IMR-90 (cell line): ENCODE data around the gene ITPR3. TPM values are rescaled to one million over a fixed set of nuclear protein-coding genes. Genes with fewer than 3 reads are reported as not detected.

Source experiments
- ATAC-seq: fragments of 200-7000 bp; cut with Tn5 transposase; 2 replicates; pipeline ENCODE4 v1.9.1; 2020; ENCODE audit warnings: low read depth, mild to moderate bottlenecking, moderate library complexity
- BruUV-seq: library from RNA; stranded (reverse); fragments of 400-500 nt; replicated peaks from 2 replicates; lab custom pipeline; 2021; lab: Mats Ljungman, UMichigan
- CTCF ChIA-PET: fragments of 300-600 bp; formaldehyde crosslinking; extraction: SDS; loops from one replicate; lab custom pipeline; 2021; ENCODE audit warnings: antibody characterized with exemption; lab: Yijun Ruan, JAX
- POLR2A ChIA-PET: fragments of 300-600 bp; sonication (Branson Sonifier 250); formaldehyde crosslinking; loops from one replicate; lab custom pipeline; 2022; ENCODE audit warnings: antibody characterized with exemption; ENCODE audit not compliant: unreplicated experiment; lab: Charles Lee
- DNase-seq: peaks from one replicate; pipeline ENCODE4 v3.0.0; 2013
- H2AFZ ChIP-seq: replicated peaks from 2 replicates; pipeline ENCODE3; 2013; ENCODE audit warnings: low read length, mild to moderate bottlenecking; ENCODE audit not compliant: poor library complexity
- H2AK5ac ChIP-seq: 2 replicates; pipeline ENCODE4 v1.6.1; 2013; ENCODE audit warnings: low read depth, low read length, inconsistent platforms
- H2AK9ac ChIP-seq: replicated peaks from 2 replicates; pipeline ENCODE3; 2013; ENCODE audit warnings: mild to moderate bottlenecking, low read depth, low read length, moderate library complexity; ENCODE audit not compliant: poor library complexity
- H2BK120ac ChIP-seq: 2 replicates; pipeline ENCODE4 v1.6.1; 2013; ENCODE audit warnings: low read depth, low read length, inconsistent platforms
- H2BK15ac ChIP-seq: 3 replicates; pipeline ENCODE4 v1.6.1; 2013; ENCODE audit warnings: low read depth, low read length, inconsistent platforms
- H2BK20ac ChIP-seq: 2 replicates; pipeline ENCODE4 v1.6.1; 2013; ENCODE audit warnings: low read depth, mild to moderate bottlenecking, inconsistent platforms, low read length, moderate library complexity
- H2BK5ac ChIP-seq: 2 replicates; pipeline ENCODE4 v1.6.1; 2013; ENCODE audit warnings: mild to moderate bottlenecking, low read depth, low read length, inconsistent platforms; ENCODE audit not compliant: poor library complexity, severe bottlenecking
- H3K14ac ChIP-seq: replicated peaks from 2 replicates; pipeline ENCODE4 v1.6.1; 2013; ENCODE audit warnings: low read depth, low read length, inconsistent platforms
- H3K18ac ChIP-seq: 2 replicates; pipeline ENCODE4 v1.6.1; 2013; ENCODE audit warnings: low read depth, low read length, control low read depth
- H3K23ac ChIP-seq: 2 replicates; pipeline ENCODE4 v1.6.1; 2013; ENCODE audit warnings: low read depth, low read length, inconsistent platforms
- H3K27ac ChIP-seq: 2 replicates; pipeline ENCODE4 v1.5.1; 2013; ENCODE audit warnings: mild to moderate bottlenecking, control low read depth, low read length; ENCODE audit not compliant: insufficient read depth
- H3K27me3 ChIP-seq: 2 replicates; pipeline ENCODE4 v1.6.1; 2013; ENCODE audit warnings: low read length; ENCODE audit not compliant: control insufficient read depth, insufficient read depth
- H3K36me3 ChIP-seq: 2 replicates; pipeline ENCODE4 v1.6.1; 2013; ENCODE audit warnings: low read length, mixed read lengths; ENCODE audit not compliant: control insufficient read depth, insufficient read depth
- H3K4ac ChIP-seq: 2 replicates; pipeline ENCODE4 v1.6.1; 2013; ENCODE audit warnings: low read depth, low read length, inconsistent platforms
- H3K4me1 ChIP-seq: 2 replicates; pipeline ENCODE4 v1.6.1; 2013; ENCODE audit warnings: low read length, mixed read lengths; ENCODE audit not compliant: control insufficient read depth, insufficient read depth
- H3K4me2 ChIP-seq: 2 replicates; pipeline ENCODE4 v1.6.1; 2013; ENCODE audit warnings: low read depth, mild to moderate bottlenecking, control low read depth, low read length, moderate library complexity
- H3K4me3 ChIP-seq: 2 replicates; pipeline ENCODE4 v1.5.1; 2013; ENCODE audit warnings: low read depth, mild to moderate bottlenecking, control low read depth, low read length, moderate library complexity; ENCODE audit not compliant: insufficient read depth
- H3K56ac ChIP-seq: 2 replicates; pipeline ENCODE4 v1.6.1; 2013; ENCODE audit warnings: low read length, inconsistent platforms; ENCODE audit not compliant: insufficient read depth; ENCODE audit errors: extremely low read depth
- H3K79me1 ChIP-seq, 2 experiments: 2 replicates each; pipeline ENCODE4 v1.6.1; 2013; ENCODE audit warnings: low read length in 2 of 2, inconsistent platforms in 1 of 2, low read depth in 1 of 2
- H3K9ac ChIP-seq: 2 replicates; pipeline ENCODE4 v1.6.1; 2013; ENCODE audit warnings: low read depth, low read length, control low read depth
- H3K9me1 ChIP-seq: 2 replicates; pipeline ENCODE4 v1.6.1; 2013; ENCODE audit warnings: low read length, inconsistent platforms; ENCODE audit not compliant: insufficient read depth
- H3K9me3 ChIP-seq: 2 replicates; pipeline ENCODE4 v1.6.1; 2013; ENCODE audit warnings: low read length; ENCODE audit not compliant: control insufficient read depth, insufficient read depth
- H4K20me1 ChIP-seq: 2 replicates; pipeline ENCODE4 v1.6.1; 2013; ENCODE audit warnings: low read length, inconsistent platforms; ENCODE audit not compliant: insufficient read depth
- H4K5ac ChIP-seq: 2 replicates; pipeline ENCODE4 v1.6.1; 2013; ENCODE audit warnings: mild to moderate bottlenecking, low read depth, low read length, control low read depth
- H4K8ac ChIP-seq, 2 experiments: 2 replicates each; pipeline ENCODE4 v1.6.1; 2013; ENCODE audit warnings: low read depth in 2 of 2, low read length in 2 of 2, control low read depth in 1 of 2, inconsistent platforms in 1 of 2
- H4K91ac ChIP-seq: 2 replicates; pipeline ENCODE4 v1.6.1; 2013; ENCODE audit warnings: low read depth, low read length, inconsistent platforms; ENCODE audit not compliant: insufficient read depth
- CEBPB ChIP-seq: IDR thresholded peaks from 2 replicates; pipeline ENCODE4 v1.6.1; 2012; ENCODE audit warnings: low read depth, low read length, improper control_type of control experiment
- CHD1 ChIP-seq: IDR thresholded peaks from 2 replicates; pipeline ENCODE4 v1.6.1; 2012; ENCODE audit warnings: low read depth, low read length, improper control_type of control experiment
- CTCF ChIP-seq: conservative IDR thresholded peaks from 2 replicates; pipeline ENCODE4 v1.5.1; 2012; ENCODE audit warnings: mild to moderate bottlenecking, low read depth, low read length, improper control_type of control experiment
- FOS ChIP-seq: fragments of 150-350 bp; IDR thresholded peaks from 2 replicates; pipeline ENCODE4 v1.6.1; 2016; ENCODE audit warnings: low read depth, low read length
- MAZ ChIP-seq: IDR thresholded peaks from 2 replicates; pipeline ENCODE4 v1.6.1; 2012; ENCODE audit warnings: low read depth, mild to moderate bottlenecking, low read length, improper control_type of control experiment, moderate library complexity, borderline replicate concordance
- NFE2L2 ChIP-seq: fragments of 150-350 bp; IDR thresholded peaks from 2 replicates; pipeline ENCODE4 v1.6.1; 2016; ENCODE audit warnings: low read depth, mild to moderate bottlenecking, low read length
- RAD21 ChIP-seq: IDR thresholded peaks from 2 replicates; pipeline ENCODE4 v1.6.1; 2012; ENCODE audit warnings: low read length, improper control_type of control experiment
- SMC3 ChIP-seq: fragments of 150-350 bp; IDR thresholded peaks from 2 replicates; pipeline ENCODE4 v1.6.1; 2016; ENCODE audit warnings: low read depth, mild to moderate bottlenecking, antibody characterized with exemption, low read length, moderate library complexity
- WGBS, 2 experiments: methylation state at CpG; one replicate each; pipeline versions ENCODE4 v1.1.5 to v1.1.7; 2013; ENCODE audit warnings: missing lambda C conversion rate in 2 of 2; ENCODE audit not compliant: insufficient read length in 1 of 2; ENCODE audit errors: extremely low coverage in 2 of 2; 5-methylcytosine and 5-hydroxymethylcytosine counted together
- dilution Hi-C: fragments of 300-500 bp; cut with HindIII; formaldehyde crosslinking; loops from one replicate; pipeline ENCODE4 v1.14.3; 2018; ENCODE audit warnings: low sequenced_read_pairs; ENCODE audit not compliant: unreplicated experiment
- in situ Hi-C: fragments of 300-500 bp; cut with MboI; formaldehyde crosslinking; loops from 3 replicates; pipeline ENCODE4 v1.14.3; 2019; ENCODE audit warnings: low sequenced_read_pairs, inconsistent platforms, mixed read lengths
- intact Hi-C: fragments of 100-400 bp; cut with micrococcal nuclease; formaldehyde crosslinking; loops from 2 replicates; pipeline ENCODE4 v1.10.0; 2022
- polyA plus RNA-seq, 3 experiments: library from polyadenylated mRNA; depleted of rRNA; stranded (reverse); fragments of >200 nt; gene quantifications; 2 replicates each; pipeline ENCODE4 v1.2.3, GENCODE V29; 2012; ENCODE audit warnings: low replicate concordance in 1 of 3
- total RNA-seq: library from RNA; depleted of rRNA; stranded (reverse); fragments of >200 nt; gene quantifications from 2 replicates; pipeline ENCODE4 v1.2.3, GENCODE V29; 2012

ITPR3 gene
- total and polyA plus RNA-seq, 2 of the 4 experiments (the other 2 are of a cell fraction) = 1.6 to 3.7 TPM

GRCh38 chr6:33632558-33633039 lies 11.5 kb downstream of the ITPR3 start:
- H3K9me3 ChIP-seq = no peaks in the 10 kb centered on the region
- dilution Hi-C loops (no loop called here), in situ Hi-C loops (no loop called here), intact Hi-C loops (no loop called here)
- H3K27me3 ChIP-seq = peaks cover 2% of the 10 kb centered on the region; the same call in 1 of the 2 replicates
- no peak overlapping the region for H2BK5ac ChIP-seq
- WGBS, 2 experiments = 20% methylated on average over 1 of the region's 6 CpGs; no CpG with 5 or more reads in 1 of the 2 experiments
- no peak overlapping the region for H2BK120ac ChIP-seq
- BruUV-seq = no TSS peak
- no peak for DNase-seq
- H3K9ac ChIP-seq = no peak overlapping the region
- peaks cover 5% of the 10 kb centered on the region; the same call in 1 of the 2 replicates for H3K4me1 ChIP-seq
- no peak overlapping the region for H2BK15ac ChIP-seq
- H4K5ac ChIP-seq = no peak overlapping the region
- no peak overlapping the region for H2BK20ac ChIP-seq
- no peaks in the 10 kb centered on the region for H4K20me1 ChIP-seq
- H3K79me1 ChIP-seq = peaks cover 0 to 17% of the 10 kb centered on the region in 2 experiments; a peak in 1 of 4 replicates
- H3K56ac ChIP-seq = no peak overlapping the region
- no peak overlapping the region for H4K91ac ChIP-seq
- TF ChIP-seq SMC3 (peak; percentile 45), NFE2L2 (no peak), CEBPB (no peak), CTCF (peak; percentile 71), CHD1 (no peak), RAD21 (peak; percentile 52), FOS (no peak), MAZ (no peak)
- peak overlapping the region; percentile 83 for H2AK9ac ChIP-seq
- no peak overlapping the region for H3K27ac ChIP-seq
- no peak overlapping the region for H3K4me2 ChIP-seq
- no peak overlapping the region for H3K4ac ChIP-seq
- H2AK5ac ChIP-seq = peak overlapping the region; percentile 87
- no peak overlapping the region; the same call in 1 of the 2 replicates for H3K23ac ChIP-seq
- no peaks in the 10 kb centered on the region for H3K36me3 ChIP-seq
- H3K18ac ChIP-seq = no peak overlapping the region
- peak; percentile 35; the same call in 1 of the 2 replicates for ATAC-seq
- no peak overlapping the region for H4K8ac ChIP-seq
- peaks cover 19% of the 10 kb centered on the region for H3K9me1 ChIP-seq
- ChIA-PET POLR2A (no interaction called here), CTCF (interaction anchor here (0.7 to 1.6 kb wide), 2 partner anchors 9 to 43 kb away, joined by 3 to 4 read pairs; no protein-coding TSS in a partner anchor)
- H3K14ac ChIP-seq = no peak overlapping the region
- H3K4me3 ChIP-seq = no peak overlapping the region
- peak overlapping the region; percentile 90 for H2AFZ ChIP-seq
